ENCODE measurements around the gene SRGAP2B. TPM values are rescaled to one million over a fixed set of nuclear protein-coding genes. Genes with fewer than 3 reads are reported as not detected.

Gene SRGAP2B
- 38.0 and 74.1 TPM in 2 replicates for total RNA-seq

GRCh38 chr1:145095284-145096057, at the start of gene SRGAP2B, which contains the start of gene FAM72D:
SRGAP2B (minus strand) TSS chr1:145095328; CDS start chr1:145092901, 2,427 bp downstream.
FAM72D (plus strand) TSS chr1:145095974; CDS start chr1:145096848, 874 bp downstream.

Other genes starting within 250 kb of the SRGAP2B start
- gene FAM72D, start 646 bp upstream of the SRGAP2B start, total RNA-seq = 0.59 and 1.4 TPM in 2 replicates
- not detected in 2 replicates for gene PPIAL4D, start 146.8 kb upstream of the SRGAP2B start, total RNA-seq

Data from smooth muscle cell of the umbilical artery (primary cell).